ENCODE results near the gene FKBP14.

GRCh38 chr7:30070052-30070451 is 43.5 kb upstream of the FKBP14 start:
- TF ChIP-seq CTCF (IDR thresholded peaks at IDR 0.05; ENCODE audit: low read depth, low read length, poor library complexity, severe bottlenecking) (no peak), EZH2phosphoT487 (IDR thresholded peaks at IDR 0.05; ENCODE audit: borderline replicate concordance, low read length) (no peak)
